CD4-positive, alpha-beta T cell (primary cell): ENCODE results near the gene CTDSP2. TPM values are rescaled to one million over a fixed set of nuclear protein-coding genes. Genes with fewer than 3 reads are reported as not detected.

Experiments used
- ATAC-seq: fragments of 200-7000 bp; cut with Tn5 transposase; one replicate; pipeline ENCODE4 v1.10.0; 2022; ENCODE audit warnings: mild to moderate bottlenecking; ENCODE audit not compliant: poor library complexity
- CTCF ChIA-PET: fragments of 350-600 bp; sonication (Branson Sonifier 250); formaldehyde crosslinking; loops from one replicate; lab custom pipeline; 2021; ENCODE audit warnings: antibody characterized with exemption, inconsistent platforms; lab: Charles Lee
- POLR2A ChIA-PET: fragments of 350-600 bp; sonication (Branson Sonifier 250); formaldehyde crosslinking; loops from one replicate; lab custom pipeline; 2021; ENCODE audit warnings: antibody characterized with exemption, inconsistent platforms; lab: Charles Lee
- DNase-seq, 14 experiments: peaks; one replicate each; pipeline ENCODE4 v3.0.0-alpha.2; 2013 to 2020; ENCODE audit warnings: mixed read lengths in 2 of 14
- H3K27ac ChIP-seq, 2 donors: one replicate each; pipeline versions ENCODE4 v1.5.1 to v1.7.0; 2013; ENCODE audit warnings: low read length in 2 of 2, low read depth in 1 of 2, mild to moderate bottlenecking in 1 of 2
- H3K27me3 ChIP-seq, 2 experiments: 1 replicate in 1 of 2; 2 replicates in 1 of 2; pipeline versions ENCODE4 v1.6.1 to v1.7.0; 2013; ENCODE audit warnings: low read length in 2 of 2, control low read depth in 1 of 2, mild to moderate bottlenecking in 1 of 2, moderate library complexity in 1 of 2; ENCODE audit not compliant: insufficient read depth in 2 of 2, control insufficient read depth in 1 of 2
- H3K36me3 ChIP-seq: one replicate; pipeline ENCODE4 v1.6.1; 2013; ENCODE audit warnings: low read length, control low read depth; ENCODE audit not compliant: insufficient read depth
- H3K4me1 ChIP-seq: one replicate; pipeline ENCODE4 v1.6.1; 2013; ENCODE audit warnings: low read length, control low read depth; ENCODE audit not compliant: insufficient read depth
- H3K4me3 ChIP-seq: one replicate; pipeline ENCODE4 v1.5.1; 2013; ENCODE audit warnings: mild to moderate bottlenecking, low read length, moderate library complexity
- H3K9me3 ChIP-seq, 2 experiments: 1 replicate in 1 of 2; 2 replicates in 1 of 2; pipeline versions ENCODE4 v1.6.1 to v1.7.0; 2013; ENCODE audit warnings: low read length in 2 of 2, mild to moderate bottlenecking in 2 of 2, control low read depth in 1 of 2, moderate library complexity in 1 of 2; ENCODE audit not compliant: control insufficient read depth in 1 of 2, insufficient read depth in 1 of 2
- H3K27ac Mint-ChIP-seq: one replicate; pipeline ENCODE4 v1.8.0; 2020; ENCODE audit warnings: mixed read lengths
- H3K27me3 Mint-ChIP-seq: one replicate; pipeline ENCODE4 v1.8.0; 2021; ENCODE audit warnings: mixed read lengths
- H3K36me3 Mint-ChIP-seq: one replicate; pipeline ENCODE4 v1.8.0; 2021; ENCODE audit warnings: low read depth, mixed read lengths
- H3K4me1 Mint-ChIP-seq: one replicate; pipeline ENCODE4 v1.8.0; 2021; ENCODE audit warnings: low read depth, mixed read lengths
- H3K4me3 Mint-ChIP-seq: one replicate; pipeline ENCODE4 v1.8.0; 2020; ENCODE audit warnings: mild to moderate bottlenecking, mixed read lengths
- H3K9me3 Mint-ChIP-seq: one replicate; pipeline ENCODE4 v1.8.0; 2020; ENCODE audit warnings: mixed read lengths
- intact Hi-C, 2 experiments: fragments of 100-400 bp; cut with DNase I in 1 of 2; cut with micrococcal nuclease in 1 of 2; formaldehyde crosslinking; loops; one replicate each; pipeline versions ENCODE4 v1.15.1 to v1.9.0; 2023 to 2025; cut with DNase I, micrococcal nuclease
- total RNA-seq, 174 experiments: library from RNA in 2 of 174; stranded (reverse) in 2 of 174; gene quantifications; one replicate each; pipeline ENCODE4 v1.2.3 and lab custom pipeline; 2021 to 2026
- TF ChIP-seq, protein P1 (sequence below): fragments of 200-600 bp; IDR thresholded peaks from one replicate; pipeline ENCODE4 v1.8.0; 2022; ENCODE audit warnings: antibody characterized with exemption, mild to moderate bottlenecking

CTDSP2 gene
- total RNA-seq, 2 experiments from 2014 or later = 86.2 to 86.4 TPM

DNA sequence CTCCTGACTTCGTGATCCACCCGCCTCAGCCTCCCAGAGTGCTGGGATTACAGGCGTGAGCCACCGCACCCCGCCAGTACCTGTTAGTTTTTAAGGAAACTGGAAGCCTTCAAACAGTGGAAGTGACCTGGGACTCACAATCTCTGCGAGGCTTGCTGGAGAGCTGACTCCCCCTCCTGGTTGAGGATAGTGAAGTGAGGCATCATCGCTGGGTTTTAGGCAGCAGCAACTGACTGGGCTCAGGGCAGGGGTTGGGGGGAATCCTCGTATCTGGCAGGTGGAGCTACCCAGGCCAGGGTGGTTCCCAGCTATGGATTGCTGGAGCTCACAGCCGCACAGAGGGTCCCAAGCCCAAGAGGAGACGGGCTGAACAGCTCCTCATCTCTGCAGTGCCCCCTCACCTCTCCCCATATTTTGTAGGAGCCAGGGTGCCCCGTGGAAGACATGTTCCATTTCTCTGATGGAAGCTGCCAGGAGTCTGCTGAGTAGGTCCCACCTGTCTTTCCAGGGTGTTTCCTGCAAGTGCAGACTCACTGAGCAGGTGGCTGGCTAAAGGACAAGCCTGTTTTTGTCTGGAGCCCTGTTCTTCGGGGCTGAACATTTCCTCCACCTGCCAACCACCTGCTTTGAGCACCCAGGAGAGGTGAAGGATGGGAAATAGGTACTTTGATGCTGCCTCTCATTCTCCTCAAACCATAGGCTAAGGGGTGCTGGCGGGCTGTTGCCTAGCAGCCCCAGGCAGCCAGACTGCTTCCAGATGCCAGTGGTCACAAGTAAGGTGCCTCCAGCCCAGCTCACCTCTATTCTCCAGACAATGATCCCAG lies 31.1 kb downstream of the CTDSP2 start:
- Mint-ChIP-seq H3K4me1 (peaks cover 7% of the 10 kb centered on the region), H3K36me3 (peaks cover 18% of the 10 kb centered on the region), H3K27ac (no peak overlapping the region), H3K27me3 (no peaks in the 10 kb centered on the region), H3K4me3 (no peak overlapping the region), H3K9me3 (no peaks in the 10 kb centered on the region)
- CTCF ChIA-PET = no interaction called here
- intact Hi-C loops = no loop called here
- H3K4me1 ChIP-seq = no peaks in the 10 kb centered on the region
- peaks cover 7% of the 10 kb centered on the region for H3K36me3 ChIP-seq
- no peak overlapping the region for H3K27ac ChIP-seq
- no peak for ATAC-seq
- no peaks in the 10 kb centered on the region for H3K27me3 ChIP-seq
- POLR2A ChIA-PET = no interaction called here
- no peak overlapping the region for H3K4me3 ChIP-seq
- no peaks in the 10 kb centered on the region for H3K9me3 ChIP-seq
- peak in 1 of 14 experiments; percentile 28 for DNase-seq
- TF ChIP-seq, protein P1, sequence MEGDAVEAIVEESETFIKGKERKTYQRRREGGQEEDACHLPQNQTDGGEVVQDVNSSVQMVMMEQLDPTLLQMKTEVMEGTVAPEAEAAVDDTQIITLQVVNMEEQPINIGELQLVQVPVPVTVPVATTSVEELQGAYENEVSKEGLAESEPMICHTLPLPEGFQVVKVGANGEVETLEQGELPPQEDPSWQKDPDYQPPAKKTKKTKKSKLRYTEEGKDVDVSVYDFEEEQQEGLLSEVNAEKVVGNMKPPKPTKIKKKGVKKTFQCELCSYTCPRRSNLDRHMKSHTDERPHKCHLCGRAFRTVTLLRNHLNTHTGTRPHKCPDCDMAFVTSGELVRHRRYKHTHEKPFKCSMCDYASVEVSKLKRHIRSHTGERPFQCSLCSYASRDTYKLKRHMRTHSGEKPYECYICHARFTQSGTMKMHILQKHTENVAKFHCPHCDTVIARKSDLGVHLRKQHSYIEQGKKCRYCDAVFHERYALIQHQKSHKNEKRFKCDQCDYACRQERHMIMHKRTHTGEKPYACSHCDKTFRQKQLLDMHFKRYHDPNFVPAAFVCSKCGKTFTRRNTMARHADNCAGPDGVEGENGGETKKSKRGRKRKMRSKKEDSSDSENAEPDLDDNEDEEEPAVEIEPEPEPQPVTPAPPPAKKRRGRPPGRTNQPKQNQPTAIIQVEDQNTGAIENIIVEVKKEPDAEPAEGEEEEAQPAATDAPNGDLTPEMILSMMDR = no peak

DNA sequence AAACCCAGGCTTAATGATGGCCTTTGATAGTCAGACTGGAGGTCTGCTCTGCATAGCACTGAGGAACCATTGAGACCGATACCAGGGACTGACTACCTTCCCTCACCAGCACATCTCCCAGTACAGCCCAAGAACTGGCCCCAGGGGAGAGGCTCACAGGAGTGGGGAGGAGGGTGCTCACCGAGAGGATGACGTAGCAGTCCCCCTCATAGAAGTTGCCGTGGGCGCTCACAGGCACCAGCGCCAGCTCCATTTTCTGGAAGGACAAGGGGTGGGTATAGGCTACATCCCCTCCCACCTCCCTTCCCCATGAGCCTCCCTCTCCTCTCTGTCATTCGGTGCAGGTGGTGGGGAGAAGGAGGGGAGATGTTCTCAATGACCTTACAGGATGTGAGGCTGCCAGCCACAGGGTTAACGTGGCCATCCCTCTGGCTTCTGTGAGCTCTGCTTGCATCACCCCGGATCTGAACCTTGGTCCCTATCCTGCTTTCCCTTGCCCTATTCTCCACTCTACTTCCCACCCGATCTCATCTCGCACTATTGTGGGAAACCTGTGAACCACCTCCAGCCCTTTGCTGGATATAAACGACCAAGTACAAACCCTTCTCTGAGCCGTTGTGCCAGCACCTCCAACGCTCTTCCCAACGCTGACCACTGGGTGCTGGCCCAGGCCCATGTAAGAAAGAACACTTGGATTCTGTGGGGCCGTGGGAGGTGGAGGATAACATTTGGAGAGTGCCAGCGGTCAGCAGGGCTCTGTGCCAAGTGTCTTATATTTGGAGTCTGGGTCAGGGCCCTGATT lies 32.4 kb downstream of the CTDSP2 start:
- H3K4me1 Mint-ChIP-seq = peaks cover 7% of the 10 kb centered on the region
- TF ChIP-seq, protein P1 = no peak
- Histone ChIP-seq H3K4me1 (no peaks in the 10 kb centered on the region), H3K27ac (no peak overlapping the region), H3K4me3 (no peak overlapping the region), H3K9me3 (no peaks in the 10 kb centered on the region), H3K36me3 (peaks cover 14% of the 10 kb centered on the region), H3K27me3 (no peaks in the 10 kb centered on the region)
- ATAC-seq (no peak), DNase-seq (no peak)
- H3K36me3 Mint-ChIP-seq = peaks cover 15% of the 10 kb centered on the region
- no peaks in the 10 kb centered on the region for H3K9me3 Mint-ChIP-seq
- H3K27ac Mint-ChIP-seq = no peak overlapping the region
- intact Hi-C loops = no loop called here
- ChIA-PET CTCF (no interaction called here), POLR2A (interaction anchor here (0.9 to 1.4 kb wide), 2 partner anchors 23 to 29 kb away, joined by 3 read pairs; no protein-coding TSS in a partner anchor)
- H3K27me3 Mint-ChIP-seq = no peaks in the 10 kb centered on the region
- no peak overlapping the region for H3K4me3 Mint-ChIP-seq

DNA sequence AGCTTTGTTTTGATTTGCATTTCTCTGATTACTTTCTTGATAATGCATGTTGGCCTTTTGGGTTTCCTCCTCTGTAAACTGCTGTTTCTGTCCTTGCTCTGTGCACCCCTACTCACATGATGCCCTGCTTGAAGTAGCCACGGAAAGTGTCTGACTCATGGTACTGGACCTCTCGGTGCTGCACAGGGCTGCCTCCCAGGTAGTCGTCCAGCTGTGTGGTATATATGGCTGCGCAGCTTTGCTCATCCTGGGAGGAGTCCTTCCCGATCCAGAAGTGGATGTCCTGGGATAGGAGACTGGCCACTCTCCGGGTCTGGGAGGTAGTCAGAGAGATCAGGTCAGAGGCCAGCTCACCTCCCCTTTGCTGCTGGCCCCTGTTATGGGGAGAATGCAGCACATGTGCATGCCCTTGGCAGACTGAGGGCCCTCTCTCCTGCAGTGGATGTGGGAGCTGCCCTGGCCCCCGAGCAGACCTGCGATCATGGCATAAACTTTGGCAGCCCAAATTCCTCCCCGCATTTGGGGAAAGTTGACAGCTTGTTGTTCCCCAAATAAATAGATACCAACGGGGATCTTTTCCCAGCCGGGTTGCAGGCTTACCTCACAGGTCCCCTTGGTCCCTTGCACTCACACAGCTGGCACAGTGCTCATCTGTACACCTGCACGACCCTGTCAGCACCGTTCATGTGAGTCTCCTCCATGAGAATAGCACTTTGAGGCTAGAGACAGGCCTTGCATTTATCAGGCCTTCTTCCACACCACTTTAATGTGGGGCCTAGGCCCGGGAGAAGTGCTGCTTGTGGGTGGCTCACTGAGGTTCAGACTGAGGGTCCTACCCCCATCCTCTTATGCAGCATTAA lies 33.2 kb downstream of the CTDSP2 start:
- no peaks in the 10 kb centered on the region for H3K4me1 ChIP-seq
- no peaks in the 10 kb centered on the region for H3K9me3 ChIP-seq
- TF ChIP-seq, protein P1 = no peak
- no peaks in the 10 kb centered on the region for H3K27me3 ChIP-seq
- Mint-ChIP-seq H3K36me3 (peaks cover 20% of the 10 kb centered on the region), H3K9me3 (no peaks in the 10 kb centered on the region), H3K4me1 (no peaks in the 10 kb centered on the region), H3K27ac (no peak overlapping the region), H3K27me3 (no peaks in the 10 kb centered on the region), H3K4me3 (no peak overlapping the region)
- DNase-seq (no peak), ATAC-seq (no peak)
- peaks cover 11% of the 10 kb centered on the region for H3K36me3 ChIP-seq
- H3K27ac ChIP-seq = no peak overlapping the region
- intact Hi-C loops = no loop called here
- CTCF ChIA-PET = no interaction called here
- POLR2A ChIA-PET = interaction anchor here (0.9 to 1.4 kb wide), 2 partner anchors 24 to 29 kb away, joined by 3 read pairs; no protein-coding TSS in a partner anchor
- no peak overlapping the region for H3K4me3 ChIP-seq
